Tibial artery (tissue), 4 donors: Measurements from ENCODE around the gene SDHB.
A peak's percentile ranks its signal among the peaks of the same experiment; 100 is the strongest.

Source experiments
- DNase-seq, 2 donors: peaks; one replicate each; pipeline ENCODE4 v3.0.0-alpha.2; 2019
- H3K27ac ChIP-seq, 2 donors: fragments of 200-600 bp; sonication (generic) in 1 of 2; 1 replicate in 1 of 2; 2 replicates in 1 of 2; pipeline ENCODE4 v1.5.1; 2018 to 2019; ENCODE audit warnings: mild to moderate bottlenecking in 1 of 2
- H3K27me3 ChIP-seq, 2 donors: fragments of 200-600 bp; sonication (generic) in 1 of 2; one replicate each; pipeline versions ENCODE4 v1.5.1 to v1.6.0; 2016 to 2019
- H3K36me3 ChIP-seq, 3 donors: fragments of 200-600 bp; sonication (generic) in 2 of 3; one replicate each; pipeline ENCODE4 v1.5.1; 2016 to 2019; ENCODE audit warnings: mild to moderate bottlenecking in 2 of 3
- H3K4me1 ChIP-seq, 4 donors: fragments of 200-600 bp; sonication (generic) in 2 of 4; 1 replicate in 3 of 4; 2 replicates in 1 of 4; pipeline ENCODE4 v1.5.1; 2016 to 2019
- H3K4me3 ChIP-seq, 2 donors: fragments of 200-600 bp; sonication (generic) in 1 of 2; 1 replicate in 1 of 2; 2 replicates in 1 of 2; pipeline ENCODE4 v1.5.1; 2018 to 2019; ENCODE audit warnings: mild to moderate bottlenecking in 2 of 2
- H3K9me3 ChIP-seq, 3 donors: fragments of 200-600 bp; sonication (generic) in 1 of 3; one replicate each; pipeline ENCODE4 v1.5.1; 2016 to 2019
- CTCF ChIP-seq, 2 experiments: fragments of 200-600 bp in 1 of 2; fragments of 450-650 bp in 1 of 2; IDR thresholded peaks; one replicate each; pipeline ENCODE4 v1.5.1; 2017 to 2019; ENCODE audit warnings: antibody characterized with exemption in 2 of 2, mild to moderate bottlenecking in 1 of 2, moderate library complexity in 1 of 2
- intact Hi-C: fragments of 100-400 bp; cut with DNase I; formaldehyde crosslinking; loops from one replicate; pipeline ENCODE4 v1.15.0; 2023; ENCODE audit warnings: low total_unique reads

The SDHB gene

DNA sequence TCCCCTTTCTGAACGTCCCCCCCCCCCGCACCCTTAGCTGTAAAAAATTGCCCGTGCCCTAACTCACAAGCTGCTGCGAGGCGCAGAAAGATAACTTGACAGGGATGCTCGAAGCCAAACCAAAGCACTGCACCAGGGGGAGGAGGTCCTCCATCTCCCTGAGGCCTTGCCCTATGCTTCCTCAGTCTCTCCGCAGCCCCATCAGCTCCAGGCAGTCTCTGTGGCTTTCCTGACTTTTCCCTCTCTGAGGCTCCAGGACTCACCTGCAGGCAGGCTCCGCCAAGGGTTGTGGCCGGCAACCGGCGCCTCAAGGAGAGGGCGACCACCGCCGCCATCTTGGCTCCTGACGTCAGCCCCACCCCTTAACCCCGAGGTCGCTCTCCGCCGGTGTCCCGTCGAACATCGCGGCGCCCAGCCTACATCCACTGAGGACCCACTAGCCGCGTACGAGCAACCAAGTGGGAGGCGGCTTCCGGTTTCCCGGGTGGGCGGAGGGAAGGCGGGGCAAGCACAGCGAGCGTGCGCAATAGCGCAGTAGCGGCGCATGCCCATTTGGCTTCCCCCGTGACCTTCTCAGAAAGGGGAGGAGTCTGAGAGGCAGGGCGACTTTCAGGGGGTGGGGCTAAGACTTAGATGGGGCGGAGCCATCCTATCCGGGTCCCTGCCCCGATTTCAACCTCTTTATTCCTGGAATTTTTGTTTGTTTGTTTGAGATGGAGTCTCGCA lies at the start of gene SDHB:
TSS of gene SDHB (minus strand) at position 348 of the 726 bp plus-strand sequence. CDS start at position 335, 13 bp downstream.
- Histone ChIP-seq H3K4me3 (peak within 1 kb of the TSS; percentile 71 to 77), H3K9me3 (no peaks in the 10 kb centered on the region), H3K4me1 (peaks cover 0 to 29% (median 20%) of the 10 kb centered on the region in 4 donors), H3K36me3 (peaks cover 0 to 17% (median 11%) of the 10 kb centered on the region in 3 donors), H3K27ac (peak within 1 kb of the TSS; percentile 84 to 90), H3K27me3 (no peaks in the 10 kb centered on the region)
- DNase-seq = peak; percentile 99
- no peak for TF ChIP-seq CTCF (IDR thresholded peaks at IDR 0.05)
- intact Hi-C loops = no loop called here

DNA sequence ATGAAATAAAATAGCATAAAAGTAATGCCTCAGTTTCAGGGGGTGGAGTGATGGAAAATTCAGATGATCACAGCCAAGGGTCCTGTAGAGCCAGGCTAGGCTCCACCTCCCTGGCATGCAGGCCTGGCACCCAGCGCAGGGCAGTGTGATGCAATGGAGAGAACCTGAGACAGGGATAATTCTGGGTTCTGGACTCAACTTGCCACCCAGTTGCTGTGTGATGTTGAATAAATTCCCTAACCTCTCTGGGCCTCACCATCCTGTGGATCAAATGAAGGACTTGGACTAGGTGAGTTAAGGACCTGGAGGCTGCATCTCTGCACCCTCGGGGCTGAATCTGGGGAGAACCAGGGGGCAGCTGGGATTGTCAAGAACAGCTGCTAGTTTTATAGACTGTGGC lies 48.4 kb upstream of the SDHB start:
- no peak for DNase-seq
- intact Hi-C loops = no loop called here
- Histone ChIP-seq H3K27me3 (no peaks in the 10 kb centered on the region), H3K4me3 (no peak overlapping the region), H3K27ac (no peak overlapping the region), H3K9me3 (no peaks in the 10 kb centered on the region), H3K4me1 (peaks cover 0 to 20% (median 0%) of the 10 kb centered on the region in 4 donors), H3K36me3 (no peaks in the 10 kb centered on the region)
- TF ChIP-seq CTCF (IDR thresholded peaks at IDR 0.05) = no peak

DNA sequence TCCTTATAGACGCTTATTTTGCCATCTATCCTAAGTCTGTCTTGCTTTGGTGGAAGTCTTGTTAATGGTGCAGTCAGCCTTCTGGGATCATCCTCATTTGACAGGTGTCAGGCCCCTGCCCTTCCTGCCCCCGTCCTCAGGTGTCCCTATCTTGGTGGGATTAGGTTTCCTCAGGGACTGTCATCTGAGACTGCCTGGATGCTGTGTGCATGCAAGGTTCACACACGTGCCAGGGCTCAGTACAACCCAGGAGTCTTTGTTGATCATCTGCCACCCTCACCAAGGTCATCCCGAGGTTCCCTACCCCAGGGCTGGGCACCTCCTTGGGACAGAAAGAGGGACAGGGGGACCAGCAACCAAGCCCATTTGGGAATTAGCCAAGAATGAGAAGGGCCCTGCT lies 47.4 kb upstream of the SDHB start:
- Histone ChIP-seq H3K9me3 (no peaks in the 10 kb centered on the region), H3K36me3 (no peaks in the 10 kb centered on the region), H3K4me1 (peaks cover 0 to 20% (median 0%) of the 10 kb centered on the region in 4 donors), H3K27me3 (no peaks in the 10 kb centered on the region), H3K4me3 (no peak overlapping the region), H3K27ac (no peak overlapping the region)
- TF ChIP-seq CTCF (IDR thresholded peaks at IDR 0.05) = no peak
- no peak for DNase-seq
- intact Hi-C loops = no loop called here

DNA sequence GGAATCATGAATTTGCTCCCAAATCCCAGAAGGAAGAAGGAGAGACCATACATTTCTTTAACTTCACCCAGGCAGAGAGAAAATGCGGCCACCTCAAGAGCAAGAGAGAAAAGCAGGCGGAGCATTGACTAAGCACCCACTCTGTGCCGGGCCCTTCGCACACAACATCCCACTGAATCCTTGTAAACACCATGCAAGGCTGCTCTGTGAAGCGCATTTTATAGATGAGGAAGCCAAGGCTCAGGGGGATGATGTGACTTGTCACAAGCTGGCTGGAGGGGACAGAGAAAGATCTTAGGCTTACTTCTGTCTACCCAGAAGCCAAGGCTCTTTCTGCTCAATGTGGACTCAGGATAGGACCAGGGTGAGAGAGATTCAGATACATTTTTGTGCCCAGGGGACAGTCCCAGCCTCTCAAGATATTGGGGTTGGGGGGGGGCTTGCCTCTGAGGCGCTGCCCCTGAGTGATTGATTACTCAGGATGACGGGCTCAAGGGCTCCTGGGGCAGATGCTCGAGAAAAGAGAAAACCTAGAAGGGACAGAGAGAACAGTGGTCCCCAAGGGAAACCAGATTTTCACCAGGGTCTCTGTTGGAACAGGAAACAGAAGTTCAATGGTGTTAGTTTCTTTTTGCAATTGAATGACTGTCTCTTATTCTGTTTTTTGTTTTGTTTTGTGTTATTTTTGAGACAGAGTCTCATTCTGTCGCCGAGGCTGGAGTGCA lies 45.9 kb upstream of the SDHB start:
- intact Hi-C loops = no loop called here
- no peaks in the 10 kb centered on the region for H3K36me3 ChIP-seq
- DNase-seq = no peak
- no peak for TF ChIP-seq CTCF (IDR thresholded peaks at IDR 0.05)
- H3K4me1 ChIP-seq = peaks cover 0 to 20% (median 0%) of the 10 kb centered on the region in 4 donors
- no peak overlapping the region for H3K4me3 ChIP-seq
- no peaks in the 10 kb centered on the region for H3K27me3 ChIP-seq
- no peak overlapping the region for H3K27ac ChIP-seq
- H3K9me3 ChIP-seq = no peaks in the 10 kb centered on the region

- H3K36me3 ChIP-seq = no peaks in the 10 kb centered on the region
- H3K4me1 ChIP-seq = peaks cover 0 to 20% (median 0%) of the 10 kb centered on the region in 4 donors
- H3K27ac ChIP-seq = no peak overlapping the region
- intact Hi-C loops = no loop called here
- no peak overlapping the region for H3K4me3 ChIP-seq
- no peak for DNase-seq
- H3K27me3 ChIP-seq = no peaks in the 10 kb centered on the region
- no peak for TF ChIP-seq CTCF (IDR thresholded peaks at IDR 0.05)
- no peaks in the 10 kb centered on the region for H3K9me3 ChIP-seq
Observed at GRCh38 chr1:17098446-17099317, 44.9 kb upstream of the SDHB start.
